Left renal cortex interstitium (tissue), 4 donors: ENCODE measurements around the gene GNAT2. TPM values are rescaled to one million over a fixed set of nuclear protein-coding genes. Genes with fewer than 3 reads are reported as not detected.

Experiments used
- DNase-seq, 4 donors: peaks; one replicate each; pipeline ENCODE4 v3.0.0-alpha.2; 2013; ENCODE audit warnings: low read depth in 4 of 4, low spot score in 2 of 4, missing footprints in 1 of 4
- polyA plus RNA-seq, 4 donors: library from polyadenylated mRNA; unstranded; fragments of 120-200 nt; gene quantifications; one replicate each; pipeline ENCODE4 v1.2.1, GENCODE V29; 2013; ENCODE audit not compliant: insufficient read length in 4 of 4

Gene GNAT2
- polyA plus RNA-seq, 4 donors, result not detected

- DNase-seq, result no peak
Measured at GRCh38 chr1:109615879-109616278, 3.5 kb downstream of the GNAT2 start.

- no peak for DNase-seq
Measured at GRCh38 chr1:109613361-109614147, 5.9 kb downstream of the GNAT2 start.

GRCh38 chr1:109611308-109611990 is 8.0 kb downstream of the GNAT2 start:
- DNase-seq, result no peak

- no peak for DNase-seq
Measured at GRCh38 chr1:109610609-109611307, 8.7 kb downstream of the GNAT2 start.

GRCh38 chr1:109609881-109610280 is 9.5 kb downstream of the GNAT2 start:
- DNase-seq, result no peak

GRCh38 chr1:109605381-109605780 is 14.0 kb downstream of the GNAT2 start:
- no peak for DNase-seq

- no peak for DNase-seq
Measured at GRCh38 chr1:109603229-109603628, 16.2 kb downstream of the GNAT2 start.

GRCh38 chr1:109598655-109599054 is 20.8 kb downstream of the GNAT2 start:
- no peak for DNase-seq

- DNase-seq, result no peak
Measured at GRCh38 chr1:109598156-109598555, 21.3 kb downstream of the GNAT2 start.

- DNase-seq, result peak in 1 of 4 donors; percentile 15
Measured at GRCh38 chr1:109595531-109595930, 23.9 kb downstream of the GNAT2 start.

GRCh38 chr1:109592916-109593315 is 26.5 kb downstream of the GNAT2 start:
- DNase-seq, result no peak

GRCh38 chr1:109589679-109590078 is 29.7 kb downstream of the GNAT2 start:
- no peak for DNase-seq

- DNase-seq, result no peak
Measured at GRCh38 chr1:109589177-109589576, 30.2 kb downstream of the GNAT2 start.

- DNase-seq, result no peak
Measured at GRCh38 chr1:109586055-109586454, 33.4 kb downstream of the GNAT2 start.

- no peak for DNase-seq
Measured at GRCh38 chr1:109584766-109585165, 34.6 kb downstream of the GNAT2 start.

- DNase-seq, result no peak
Measured at GRCh38 chr1:109582021-109582420, 37.4 kb downstream of the GNAT2 start.

GRCh38 chr1:109579491-109579890 is 39.9 kb downstream of the GNAT2 start:
- no peak for DNase-seq

GRCh38 chr1:109578947-109579443 is 40.4 kb downstream of the GNAT2 start:
- no peak for DNase-seq

GRCh38 chr1:109573785-109574184 is 45.6 kb downstream of the GNAT2 start:
- DNase-seq, result no peak

- no peak for DNase-seq
Measured at GRCh38 chr1:109570414-109570813, 49.0 kb downstream of the GNAT2 start.

GRCh38 chr1:109569323-109569722 is 50.1 kb downstream of the GNAT2 start:
- no peak for DNase-seq
